Stimulated activated CD4-positive, alpha-beta T cell treated with anti-CD3 and anti-CD28 coated beads, TNF-alpha, amount 100 ng/mL, for 24 hours (primary cell): Measurements from ENCODE around the gene LRRC26.

ENCODE experiments used
- DNase-seq, 3 experiments: peaks; one replicate each; pipeline ENCODE4 v3.0.0-alpha.2; 2020; ENCODE audit warnings: low read depth in 3 of 3

The LRRC26 gene

GRCh38 chr9:137184881-137185660 lies 15.2 kb upstream of the LRRC26 start:
- DNase-seq: no peak

GRCh38 chr9:137183980-137184595 lies 14.2 kb upstream of the LRRC26 start:
- no peak for DNase-seq

DNA sequence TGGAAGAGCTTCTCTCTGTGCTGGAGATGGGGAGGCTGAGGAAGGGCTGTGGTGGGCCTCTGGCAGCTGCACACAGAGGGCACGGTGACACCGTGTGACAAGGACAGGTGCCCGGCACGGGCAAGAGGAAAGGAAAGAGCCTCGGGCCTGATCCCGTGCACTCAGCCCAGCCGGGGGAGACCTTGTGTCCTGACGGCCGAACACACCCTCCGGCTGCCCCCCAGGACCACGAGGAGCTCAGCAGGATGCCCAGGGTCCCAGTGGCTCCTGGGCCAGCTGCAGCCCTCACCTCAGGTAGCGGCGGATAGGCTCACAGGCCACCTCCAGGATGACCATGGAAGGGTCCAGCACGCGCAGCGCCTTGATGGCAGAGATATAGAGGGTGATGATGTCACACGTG lies 13.0 kb upstream of the LRRC26 start:
- no peak for DNase-seq

GRCh38 chr9:137181680-137182079 lies 11.8 kb upstream of the LRRC26 start:
- no peak for DNase-seq

GRCh38 chr9:137180491-137180890 lies 10.6 kb upstream of the LRRC26 start:
- no peak for DNase-seq

DNA sequence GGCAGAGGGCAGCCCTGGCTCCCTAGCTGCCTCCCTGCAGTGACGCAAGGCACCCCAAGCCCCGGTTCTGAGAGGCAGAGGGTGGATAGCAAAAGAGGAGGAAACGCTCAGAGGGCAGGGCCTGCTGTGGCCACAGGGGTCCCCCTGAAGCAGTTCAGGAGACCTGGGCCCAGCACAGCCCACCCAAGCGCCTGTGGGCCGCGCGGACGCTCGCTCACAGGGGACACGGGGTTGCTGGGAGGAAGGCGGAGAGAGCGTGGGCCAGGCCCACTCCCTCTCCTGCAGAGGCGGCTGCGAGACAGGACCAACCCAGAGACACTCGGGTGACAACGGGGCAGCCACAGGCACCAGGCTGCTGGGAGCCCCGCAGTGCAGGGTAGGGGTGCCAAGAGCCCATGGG lies 9.9 kb upstream of the LRRC26 start:
- no peak for DNase-seq

- DNase-seq: no peak
These were observed 9.2 kb upstream of the LRRC26 start for GRCh38 chr9:137178939-137179630.

- no peak for DNase-seq
These were observed 8.5 kb upstream of the LRRC26 start for GRCh38 chr9:137178201-137178938.

DNA sequence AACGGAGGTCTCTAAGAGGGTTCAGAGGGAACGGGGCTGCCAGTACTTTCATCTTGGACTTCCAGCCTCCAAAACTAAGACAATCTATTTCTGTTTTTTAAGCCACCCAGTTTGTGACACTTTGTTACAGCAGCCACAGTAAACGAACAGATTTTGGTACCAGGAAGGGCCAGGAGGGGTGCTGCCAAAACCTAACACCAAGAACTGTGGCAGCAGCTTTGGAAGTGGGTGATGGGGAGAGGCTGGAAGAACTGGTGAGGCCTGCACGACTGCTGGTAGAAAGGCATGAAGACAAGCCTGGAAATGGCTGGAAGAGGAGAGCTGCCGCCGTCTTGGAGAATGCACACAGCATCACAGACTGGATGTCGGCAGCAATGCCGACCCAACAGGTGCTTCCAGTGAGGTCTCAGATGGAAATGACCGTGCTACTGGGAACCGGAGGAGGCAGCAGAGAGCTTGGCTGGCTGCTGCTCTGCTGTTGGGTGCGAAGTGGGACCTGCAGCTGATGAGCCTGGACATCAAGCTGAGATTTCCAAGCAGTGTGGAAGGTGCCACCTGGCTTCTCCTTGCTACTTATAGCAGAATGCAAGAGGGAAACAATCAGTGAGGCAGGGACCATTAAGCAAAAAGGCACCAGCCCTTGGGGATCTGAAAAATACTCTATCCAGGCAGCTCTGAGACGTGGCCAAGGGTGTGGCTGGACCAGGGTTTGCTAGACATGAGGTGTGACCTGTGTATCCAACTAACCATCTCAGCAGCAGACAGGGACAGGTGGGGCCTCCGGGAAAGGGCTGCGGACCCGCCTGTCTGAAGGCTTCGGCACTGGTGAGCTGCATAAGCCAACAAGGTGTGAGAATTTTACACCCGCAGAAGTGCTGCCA lies 6.7 kb upstream of the LRRC26 start:
- no peak for DNase-seq

DNA sequence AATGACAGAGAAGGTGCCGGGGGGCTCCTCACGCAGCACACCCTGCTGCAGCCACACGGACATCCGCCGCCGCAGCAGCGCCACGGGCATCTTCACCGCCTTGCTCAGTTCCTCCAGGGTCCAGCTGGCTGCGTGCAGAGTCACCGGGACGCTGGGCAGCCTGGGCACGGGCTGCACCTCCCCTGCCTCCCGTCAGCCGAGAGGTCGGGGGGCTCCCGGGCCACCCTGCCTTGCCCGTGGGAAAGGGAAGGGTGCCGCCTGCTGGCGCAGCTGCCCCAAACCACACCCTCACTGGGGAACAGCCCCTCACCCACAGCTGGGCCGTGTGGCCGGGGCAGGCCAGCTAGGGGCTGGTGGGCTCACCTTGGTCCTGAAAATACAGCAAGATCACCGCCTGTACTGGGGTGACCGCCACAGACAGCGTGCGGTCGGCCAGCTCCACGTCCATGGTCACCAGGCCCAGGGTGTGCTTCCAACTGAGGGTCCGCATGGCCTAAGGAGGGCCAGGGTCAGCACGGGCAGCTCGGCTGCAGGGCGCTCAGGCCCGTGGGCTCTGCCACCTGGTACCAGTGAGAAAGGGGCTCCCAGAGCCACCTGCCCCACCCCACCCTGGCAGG lies 5.6 kb upstream of the LRRC26 start:
- no peak for DNase-seq

DNA sequence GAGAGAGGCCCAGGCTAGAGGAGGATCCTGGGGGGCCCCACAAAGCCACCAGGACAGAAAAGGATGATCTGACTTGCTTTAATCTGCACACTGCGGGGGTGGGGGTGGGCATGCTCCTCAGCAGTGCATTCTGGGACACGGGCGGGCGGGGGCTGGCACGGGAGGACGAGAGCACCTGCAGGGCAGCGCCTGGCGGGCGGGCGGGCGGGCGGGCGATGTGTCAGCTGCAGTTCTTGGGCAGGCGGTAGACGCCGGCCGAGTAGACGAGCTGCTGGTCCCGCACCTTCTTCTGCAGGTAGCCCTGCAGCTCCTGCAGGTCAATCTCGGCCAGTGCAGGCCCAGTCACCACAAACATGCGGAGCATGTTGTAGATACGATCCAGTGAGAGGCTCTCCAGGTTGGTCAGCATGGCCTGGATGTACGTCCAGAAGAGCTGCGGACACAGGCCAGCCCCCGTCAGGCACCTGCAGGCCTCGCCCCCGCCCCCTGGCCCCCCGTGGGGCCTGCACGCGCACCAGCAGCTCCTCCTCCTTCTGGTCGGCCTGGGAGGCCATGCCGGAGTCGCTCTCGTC lies 5.0 kb upstream of the LRRC26 start:
- no peak for DNase-seq

- DNase-seq: no peak
These were observed 4.2 kb upstream of the LRRC26 start for GRCh38 chr9:137173796-137174664.

- no peak for DNase-seq
These were observed 3.3 kb upstream of the LRRC26 start for GRCh38 chr9:137172901-137173795.

DNA sequence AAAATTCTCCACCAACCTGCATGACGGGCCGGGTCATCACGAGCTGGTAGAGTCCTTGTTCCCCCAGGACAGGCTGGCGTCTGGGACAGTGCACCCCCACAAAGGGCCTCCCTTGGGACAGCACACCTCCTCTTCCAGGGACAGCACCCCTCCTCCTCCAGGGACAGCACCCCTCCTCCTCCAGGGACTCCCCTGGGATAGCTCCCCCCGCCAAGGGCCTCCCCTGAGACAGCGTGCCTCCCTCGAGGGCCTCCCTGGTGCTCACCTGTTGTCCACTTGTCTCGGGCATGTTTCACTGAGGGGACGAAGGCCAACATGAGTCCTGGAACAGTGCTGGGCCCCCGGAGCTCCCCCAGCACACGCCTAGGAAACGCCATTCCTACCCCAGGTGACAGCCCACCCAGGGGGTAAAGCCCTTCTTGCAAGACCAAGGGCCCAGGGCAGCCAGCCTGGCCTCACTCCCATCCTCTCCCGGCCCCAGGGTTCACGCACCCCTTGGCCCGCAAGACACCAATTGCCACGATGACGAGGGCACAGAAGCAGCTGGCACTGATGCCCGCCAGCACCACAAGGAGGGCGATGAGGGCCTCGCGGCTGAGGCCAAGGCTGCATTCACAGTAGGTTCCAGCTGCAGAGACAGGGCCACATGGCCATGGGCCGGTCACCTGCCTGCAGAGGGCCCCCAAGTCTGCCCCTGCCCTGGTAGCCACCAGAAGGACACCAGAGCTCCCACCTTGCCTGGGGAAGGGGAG lies 1.5 kb upstream of the LRRC26 start:
- DNase-seq: no peak

GRCh38 chr9:137170486-137171148 lies 766 bp upstream of the LRRC26 start:
- DNase-seq: no peak

GRCh38 chr9:137168904-137169856 lies 671 bp downstream of the LRRC26 start:
- no peak for DNase-seq
